ENCODE results near the gene LMOD2. TPM values are rescaled to one million over a fixed set of nuclear protein-coding genes. Genes with fewer than 3 reads are reported as not detected.

LMOD2 gene
- total and polyA plus RNA-seq, 9 of the 15 experiments (the other 6 are each of a cell fraction or from before 2014, with no cell fraction given) = 0.04 TPM; not detected in 8

DNA sequence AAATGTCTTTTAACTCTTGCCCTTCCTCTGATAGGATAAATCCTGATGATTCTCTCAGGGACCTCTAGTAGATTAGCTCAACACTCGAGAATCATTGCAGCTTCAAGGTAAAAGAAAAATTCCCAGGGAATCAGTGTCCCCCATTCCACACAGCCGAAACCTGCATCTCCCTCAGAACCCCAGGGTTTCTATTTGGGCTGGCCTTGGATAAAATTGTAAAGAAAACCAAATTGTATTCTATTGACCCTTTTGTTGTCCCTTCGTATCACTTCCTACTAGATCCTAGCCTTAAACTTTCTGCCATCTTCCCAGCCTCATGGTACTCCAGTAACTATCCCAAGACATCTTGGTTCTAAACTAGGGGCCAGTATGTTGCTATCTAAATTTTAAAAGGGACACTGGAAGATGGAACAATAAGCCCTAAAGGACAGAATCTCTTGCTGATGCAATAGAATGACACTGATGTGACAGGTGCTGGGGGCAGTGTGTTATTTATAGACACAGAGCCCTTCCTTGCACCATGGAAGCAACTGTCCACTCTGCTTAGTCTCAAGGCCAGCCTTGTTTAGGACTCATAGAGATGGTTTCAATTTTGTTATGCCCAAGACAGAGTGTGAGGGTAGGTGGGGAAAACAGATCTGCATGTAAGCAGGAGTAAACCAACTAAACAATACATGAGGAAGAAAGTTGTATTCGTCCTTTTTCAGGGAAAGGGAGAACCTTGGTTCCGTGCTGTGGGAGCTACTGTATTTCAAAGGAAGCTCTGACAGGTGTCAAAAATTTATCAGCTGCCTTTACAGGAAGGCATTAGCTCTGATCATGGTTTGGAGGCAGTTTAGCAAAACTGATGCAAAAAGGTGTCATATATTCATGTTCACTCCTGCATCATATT lies 46.4 kb upstream of the LMOD2 start (continued):
- TF ChIP-seq CUX1 (CRISPR knock-in tag; IDR thresholded peaks at IDR 0.05) (no peak), ZSCAN32 (CRISPR knock-in tag; IDR thresholded peaks at IDR 0.05) (peak; percentile 97), PHB (CRISPR knock-in tag; IDR thresholded peaks at IDR 0.05) (peak; percentile 23; the same call in 1 of the 2 replicates), BACH1 (tag; IDR thresholded peaks at IDR 0.05) (peak; percentile 82), IRF9 (tag; IDR thresholded peaks at IDR 0.05) (peak; percentile 85), POLR2H (tag; IDR thresholded peaks at IDR 0.05; ENCODE audit: low read depth) (peak; percentile 63), FOXA1 (IDR thresholded peaks at IDR 0.05; ENCODE audit: borderline replicate concordance) (no peak), RB1 (IDR thresholded peaks at IDR 0.05; ENCODE audit: low read depth) (no peak), L3MBTL2 (IDR thresholded peaks at IDR 0.05) (peak; percentile 84), JUND (IDR thresholded peaks at IDR 0.05; ENCODE audit: borderline replicate concordance, low read depth, low read length) (peak; percentile 78), JUND (tag; IDR thresholded peaks at IDR 0.05; ENCODE audit: borderline replicate concordance, low read depth, low read length) (no peak; the same call in 2 of the 3 replicates), CC2D1A (IDR thresholded peaks at IDR 0.05) (no peak), RCOR1 (IDR thresholded peaks at IDR 0.05; ENCODE audit: borderline replicate concordance in 1 of 2, low read depth in 2 of 2, low read length in 2 of 2) (peak in 1 of 2 experiments; percentile 88; a peak in 2 of 4 replicates), TARDBP (IDR thresholded peaks at IDR 0.05) (no peak; the same call in 1 of the 2 replicates)
